ENCODE results near the gene AHCYL1. TPM values are rescaled to one million over a fixed set of nuclear protein-coding genes. Genes with fewer than 3 reads are reported as not detected.
A peak's percentile ranks its signal among the peaks of the same experiment; 100 is the strongest.
"Not testable (repeated sequence)": the region's sequence is repeated elsewhere in the genome, so short reads cannot be mapped to it uniquely, and the experiment has no call there.

The AHCYL1 gene
- total RNA-seq, 2 experiments from 2014 or later, result 55.0 to 64.5 TPM

DNA sequence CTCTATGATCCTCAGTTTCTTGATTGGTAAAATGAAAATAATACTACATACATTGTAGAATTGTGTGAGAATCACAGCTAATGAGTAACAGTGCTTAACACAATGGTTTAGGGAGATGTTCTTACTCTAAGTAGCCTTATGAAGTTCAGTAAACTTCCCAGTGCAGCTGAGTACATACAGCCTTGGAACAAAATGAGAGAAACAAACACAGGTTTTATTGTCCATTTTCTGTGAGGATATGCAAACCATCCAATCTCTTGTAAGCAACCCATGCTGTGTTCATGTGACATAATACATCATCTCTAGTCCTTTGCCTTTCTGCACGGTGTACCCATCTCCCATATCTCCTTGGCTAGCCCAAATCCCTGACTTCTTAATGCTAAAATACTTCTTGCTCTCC, 35.2 kb downstream of the AHCYL1 start:
- no peaks in the 10 kb centered on the region for H3K9me3 Mint-ChIP-seq (ENCODE audit: insufficient read depth)
- no peak for DNase-seq
- no peaks in the 10 kb centered on the region for H3K27me3 Mint-ChIP-seq (ENCODE audit: low read depth)
- ATAC-seq, result no peak
- no peak overlapping the region for H3K27ac Mint-ChIP-seq
- CTCF ChIA-PET, result interaction anchor here (0.7 to 5.5 kb wide), 9 partner anchors 8 to 378 kb away, joined by 3 to 49 read pairs (median 4); partner anchors contain the start of gene AHCYL1
- no peak overlapping the region for H3K4me3 Mint-ChIP-seq
- peaks cover 63% of the 10 kb centered on the region for H3K36me3 Mint-ChIP-seq (ENCODE audit: low read depth)
- no peaks in the 10 kb centered on the region for H3K4me1 Mint-ChIP-seq (ENCODE audit: low read depth)
- POLR2A ChIA-PET, result no interaction called here

DNA sequence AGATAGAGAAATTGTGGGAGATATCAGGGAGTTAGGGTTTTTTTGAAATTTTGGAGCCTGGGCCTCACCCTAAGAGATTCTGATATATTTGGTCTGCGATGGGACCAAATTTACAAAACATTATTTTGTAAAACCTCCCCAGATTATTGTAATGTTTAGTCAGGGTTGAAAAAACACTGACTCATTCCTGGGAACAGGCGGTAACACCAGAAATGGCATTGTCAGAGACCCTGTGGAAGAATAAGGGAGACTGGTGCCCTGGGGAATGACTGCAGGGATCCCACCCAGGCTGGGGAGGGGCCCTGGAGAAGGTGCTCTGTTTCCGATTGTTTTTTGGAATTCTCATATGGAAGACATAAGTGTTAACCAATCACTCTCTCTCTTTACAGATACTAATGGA, 36.7 kb downstream of the AHCYL1 start:
- POLR2A ChIA-PET, result no interaction called here
- no peak overlapping the region for H3K27ac Mint-ChIP-seq
- H3K27me3 Mint-ChIP-seq (ENCODE audit: low read depth), result no peaks in the 10 kb centered on the region
- CTCF ChIA-PET, result interaction anchor here (1.3 to 5.5 kb wide), 3 partner anchors 9 to 245 kb away, joined by 3 to 49 read pairs (median 12); no protein-coding TSS in a partner anchor
- H3K36me3 Mint-ChIP-seq (ENCODE audit: low read depth), result peaks cover 57% of the 10 kb centered on the region
- DNase-seq (no peak), ATAC-seq (no peak)
- H3K9me3 Mint-ChIP-seq (ENCODE audit: insufficient read depth), result no peaks in the 10 kb centered on the region
- H3K4me1 Mint-ChIP-seq (ENCODE audit: low read depth), result no peaks in the 10 kb centered on the region
- H3K4me3 Mint-ChIP-seq, result no peak overlapping the region

DNA sequence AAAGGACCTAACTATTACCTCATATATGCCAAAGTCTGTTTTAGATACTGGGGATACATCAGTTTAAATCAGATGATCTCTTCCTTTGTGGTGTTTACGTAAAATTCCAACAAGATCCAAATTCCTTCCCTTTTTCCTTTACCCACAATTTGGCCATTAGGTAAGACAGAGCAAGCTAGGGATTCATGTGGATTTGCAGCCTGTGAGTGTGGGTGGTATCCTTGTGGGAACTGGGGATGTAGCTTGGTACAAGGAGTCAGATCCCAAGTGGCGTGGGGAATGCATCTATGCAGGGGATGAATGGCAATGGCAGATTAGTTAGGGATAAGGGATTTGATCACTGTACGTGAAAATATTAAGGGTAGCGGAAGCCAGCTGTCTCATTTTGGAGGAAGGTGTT, 40.0 kb downstream of the AHCYL1 start:
- no peaks in the 10 kb centered on the region for H3K27me3 Mint-ChIP-seq (ENCODE audit: low read depth)
- H3K4me3 Mint-ChIP-seq, result no peak overlapping the region
- H3K4me1 Mint-ChIP-seq (ENCODE audit: low read depth), result no peaks in the 10 kb centered on the region
- H3K36me3 Mint-ChIP-seq (ENCODE audit: low read depth), result peaks cover 27% of the 10 kb centered on the region
- no peaks in the 10 kb centered on the region for H3K9me3 Mint-ChIP-seq (ENCODE audit: insufficient read depth)
- ATAC-seq, result no peak
- DNase-seq, result no peak
- ChIA-PET POLR2A (no interaction called here), CTCF (interaction anchor here (1.4 to 2.5 kb wide), 2 partner anchors 10 to 14 kb away, joined by 5 to 8 read pairs; partner anchors contain the start of gene STRIP1)
- no peak overlapping the region for H3K27ac Mint-ChIP-seq

DNA sequence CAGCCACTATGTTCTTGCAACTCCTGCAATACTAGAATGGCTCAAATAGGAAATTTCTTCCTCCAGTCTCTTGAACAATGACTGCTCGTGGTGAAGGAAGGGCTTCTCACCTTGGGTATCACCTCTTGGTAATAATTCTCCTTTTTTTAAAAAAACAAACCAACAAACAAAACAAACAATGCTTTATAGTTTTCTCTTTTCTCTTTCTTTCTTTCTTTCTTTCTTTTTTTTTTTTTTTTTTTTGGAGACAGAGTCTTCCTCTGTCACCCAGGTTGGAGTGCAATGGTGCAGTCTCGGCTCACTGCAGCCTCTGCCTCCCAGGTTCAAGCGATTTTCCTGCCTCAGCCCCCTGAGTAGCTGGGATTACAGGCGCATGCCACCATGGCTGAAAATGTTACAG, 46.1 kb downstream of the AHCYL1 start:
- ATAC-seq; H3K9me3 Mint-ChIP-seq (ENCODE audit: insufficient read depth); H3K27me3 Mint-ChIP-seq (ENCODE audit: low read depth); DNase-seq; H3K36me3 Mint-ChIP-seq (ENCODE audit: low read depth): not testable (repeated sequence)
- H3K4me3 Mint-ChIP-seq, result peak overlapping the region; percentile 71
- POLR2A ChIA-PET, result interaction anchor here (1.0 kb wide), 1 partner anchor 641 kb away, joined by 3 read pairs; no protein-coding TSS in a partner anchor
- CTCF ChIA-PET, result interaction anchor here (0.6 to 5.3 kb wide), 28 partner anchors 8 to 465 kb away, joined by 3 to 49 read pairs (median 5); partner anchors contain the start of genes AHCYL1 and RBM15
- peak overlapping the region; percentile 92 for H3K27ac Mint-ChIP-seq
- H3K4me1 Mint-ChIP-seq (ENCODE audit: low read depth), result peaks cover 44% of the 10 kb centered on the region

DNA sequence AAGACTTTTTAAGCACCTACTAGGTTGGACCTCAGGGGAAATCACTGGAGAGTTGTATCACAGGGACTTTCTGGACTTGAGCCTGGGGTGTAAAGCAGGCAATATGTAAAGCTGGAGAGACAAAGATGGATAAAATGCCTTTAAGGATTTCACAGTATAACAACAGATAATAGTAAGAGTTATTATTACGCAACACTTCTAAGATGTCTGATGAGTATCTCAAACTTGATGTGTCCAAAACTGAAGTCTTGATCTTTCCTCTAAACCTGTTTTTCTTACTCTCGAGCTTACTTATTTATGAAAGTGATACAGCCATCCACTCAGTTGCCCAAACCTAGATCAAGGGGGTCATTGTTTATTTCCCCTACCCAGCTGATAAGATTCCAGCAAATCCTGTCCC, 47.8 kb downstream of the AHCYL1 start:
- no peaks in the 10 kb centered on the region for H3K27me3 Mint-ChIP-seq (ENCODE audit: low read depth)
- H3K4me3 Mint-ChIP-seq, result no peak overlapping the region
- H3K27ac Mint-ChIP-seq, result peak overlapping the region; percentile 4
- CTCF ChIA-PET, result interaction anchor here (0.8 to 5.3 kb wide), 5 partner anchors 13 to 255 kb away, joined by 3 to 39 read pairs (median 3); partner anchors contain the start of gene AHCYL1
- peaks cover 3% of the 10 kb centered on the region for H3K36me3 Mint-ChIP-seq (ENCODE audit: low read depth)
- DNase-seq (no peak), ATAC-seq (no peak)
- POLR2A ChIA-PET, result no interaction called here
- H3K9me3 Mint-ChIP-seq (ENCODE audit: insufficient read depth), result no peaks in the 10 kb centered on the region
- H3K4me1 Mint-ChIP-seq (ENCODE audit: low read depth), result peaks cover 57% of the 10 kb centered on the region

DNA sequence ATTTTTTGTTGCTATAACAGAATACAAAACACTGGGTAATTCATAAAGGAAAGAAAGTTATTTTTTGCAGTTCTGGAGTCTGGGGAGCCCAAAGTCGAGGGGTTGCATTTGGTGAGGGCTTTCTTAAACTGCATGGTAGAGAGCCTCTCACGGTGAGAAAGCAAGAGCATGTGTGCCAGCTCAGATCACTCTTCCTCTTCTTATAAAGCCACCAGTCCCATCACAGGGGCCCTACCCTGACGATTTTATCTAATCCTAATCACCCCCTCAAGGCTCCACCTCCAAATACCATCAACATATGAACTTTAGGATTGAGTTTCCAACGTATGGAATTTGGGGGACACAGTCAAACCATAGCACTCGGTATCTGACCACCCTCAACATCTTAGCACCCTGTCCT, 48.9 kb downstream of the AHCYL1 start:
- ATAC-seq, result no peak
- H3K36me3 Mint-ChIP-seq (ENCODE audit: low read depth), result peaks cover 5% of the 10 kb centered on the region
- H3K9me3 Mint-ChIP-seq (ENCODE audit: insufficient read depth), result no peaks in the 10 kb centered on the region
- CTCF ChIA-PET, result interaction anchor here (5.3 kb wide), 1 partner anchor 48 kb away, joined by 39 read pairs; the partner anchor contains the start of gene AHCYL1
- H3K27me3 Mint-ChIP-seq (ENCODE audit: low read depth), result no peaks in the 10 kb centered on the region
- peaks cover 57% of the 10 kb centered on the region for H3K4me1 Mint-ChIP-seq (ENCODE audit: low read depth)
- peak overlapping the region; percentile 82 for H3K4me3 Mint-ChIP-seq
- no peak for DNase-seq
- POLR2A ChIA-PET, result no interaction called here
- peak overlapping the region; percentile 86 for H3K27ac Mint-ChIP-seq

DNA sequence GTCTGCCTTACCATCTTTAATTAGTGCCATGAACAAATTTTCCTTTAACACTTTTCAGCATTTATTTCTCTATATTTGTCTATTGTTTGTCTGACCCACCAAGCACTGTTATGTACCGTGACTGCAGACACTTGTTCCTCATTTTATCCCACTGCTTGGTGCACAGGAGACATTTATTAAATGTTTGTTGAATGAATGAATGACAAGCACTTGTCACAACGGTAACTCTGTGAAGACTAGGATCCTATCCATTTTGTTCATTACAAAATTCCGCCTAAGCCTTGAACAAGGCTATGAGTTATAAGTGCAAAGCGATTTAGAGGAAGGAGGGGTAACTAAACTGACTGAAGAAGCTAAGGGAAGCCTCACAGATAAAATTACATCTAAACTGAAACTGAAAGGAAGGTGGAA, 49.5 kb downstream of the AHCYL1 start:
- ATAC-seq (no peak), DNase-seq (no peak)
- H3K4me3 Mint-ChIP-seq, result peak overlapping the region; percentile 82
- H3K27ac Mint-ChIP-seq, result peak overlapping the region; percentile 86
- H3K27me3 Mint-ChIP-seq (ENCODE audit: low read depth), result no peaks in the 10 kb centered on the region
- CTCF ChIA-PET, result interaction anchor here (0.9 to 5.9 kb wide), 17 partner anchors 9 to 540 kb away, joined by 3 to 41 read pairs (median 4); partner anchors contain the start of genes CYB561D1 and RBM15
- POLR2A ChIA-PET, result interaction anchor here (0.8 to 2.2 kb wide), 10 partner anchors 16 to 934 kb away, joined by 3 to 11 read pairs (median 4); partner anchors contain the start of genes AHCYL1, GNAI3 and RBM15
- no peaks in the 10 kb centered on the region for H3K9me3 Mint-ChIP-seq (ENCODE audit: insufficient read depth)
- peaks cover 11% of the 10 kb centered on the region for H3K36me3 Mint-ChIP-seq (ENCODE audit: low read depth)
- H3K4me1 Mint-ChIP-seq (ENCODE audit: low read depth), result peaks cover 57% of the 10 kb centered on the region

DNA sequence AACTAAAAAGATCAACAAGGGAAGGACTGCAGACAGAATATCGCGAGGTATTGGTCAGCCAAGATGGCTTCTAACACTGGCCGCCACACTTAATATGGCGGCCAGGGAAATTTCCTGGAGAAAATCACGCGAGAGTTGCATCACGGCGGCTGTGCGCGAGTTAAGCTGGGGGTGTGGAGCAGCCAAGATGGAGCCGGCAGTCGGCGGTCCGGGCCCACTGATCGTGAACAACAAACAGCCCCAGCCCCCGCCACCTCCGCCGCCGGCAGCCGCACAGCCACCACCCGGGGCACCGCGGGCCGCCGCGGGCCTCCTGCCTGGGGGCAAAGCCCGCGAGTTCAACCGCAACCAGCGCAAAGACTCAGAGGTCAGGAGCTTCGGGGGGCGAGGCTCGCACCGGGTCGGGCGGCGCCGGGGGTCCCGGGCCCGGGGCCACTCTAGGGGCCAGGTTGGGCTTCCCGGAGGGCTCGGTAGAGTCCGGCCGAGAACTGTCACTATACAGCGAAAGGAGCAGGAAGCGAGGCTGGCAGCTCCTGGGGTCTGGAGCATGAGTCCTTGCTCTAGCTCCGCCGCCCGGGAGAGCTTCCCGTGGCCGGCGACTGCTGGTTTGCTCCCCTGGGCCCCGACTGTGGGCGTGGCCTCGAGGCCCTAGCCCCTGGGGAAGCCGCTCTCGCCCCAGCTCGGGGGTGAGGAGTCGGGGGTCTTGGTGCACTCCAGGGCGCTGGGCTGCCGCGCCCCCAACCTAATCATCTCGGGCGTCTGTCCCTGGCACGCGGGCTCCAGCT, 50.1 kb downstream of the AHCYL1 start, which contains the start of gene STRIP1:
TSS of gene STRIP1 (plus strand) at position 174 of the 785 bp plus-strand sequence. CDS start at position 188, 14 bp downstream.
- H3K9me3 Mint-ChIP-seq (ENCODE audit: insufficient read depth), result no peaks in the 10 kb centered on the region
- H3K4me1 Mint-ChIP-seq (ENCODE audit: low read depth), result peaks cover 57% of the 10 kb centered on the region
- H3K27ac Mint-ChIP-seq, result peak within 1 kb of the TSS; percentile 86
- ChIA-PET POLR2A (interaction anchor here (0.6 to 2.2 kb wide), 13 partner anchors 10 to 935 kb away, joined by 3 to 11 read pairs (median 3); partner anchors contain the start of genes AHCYL1, CD53, GNAI3 and RBM15), CTCF (interaction anchor here (0.8 to 5.9 kb wide), 21 partner anchors 9 to 541 kb away, joined by 3 to 41 read pairs (median 4); partner anchors contain the start of genes AHCYL1, CYB561D1 and RBM15)
- peak; percentile 92 for ATAC-seq
- no peaks in the 10 kb centered on the region for H3K27me3 Mint-ChIP-seq (ENCODE audit: low read depth)
- peaks cover 17% of the 10 kb centered on the region for H3K36me3 Mint-ChIP-seq (ENCODE audit: low read depth)
- H3K4me3 Mint-ChIP-seq, result peak within 1 kb of the TSS; percentile 82
- DNase-seq, result peak; percentile 96

DNA sequence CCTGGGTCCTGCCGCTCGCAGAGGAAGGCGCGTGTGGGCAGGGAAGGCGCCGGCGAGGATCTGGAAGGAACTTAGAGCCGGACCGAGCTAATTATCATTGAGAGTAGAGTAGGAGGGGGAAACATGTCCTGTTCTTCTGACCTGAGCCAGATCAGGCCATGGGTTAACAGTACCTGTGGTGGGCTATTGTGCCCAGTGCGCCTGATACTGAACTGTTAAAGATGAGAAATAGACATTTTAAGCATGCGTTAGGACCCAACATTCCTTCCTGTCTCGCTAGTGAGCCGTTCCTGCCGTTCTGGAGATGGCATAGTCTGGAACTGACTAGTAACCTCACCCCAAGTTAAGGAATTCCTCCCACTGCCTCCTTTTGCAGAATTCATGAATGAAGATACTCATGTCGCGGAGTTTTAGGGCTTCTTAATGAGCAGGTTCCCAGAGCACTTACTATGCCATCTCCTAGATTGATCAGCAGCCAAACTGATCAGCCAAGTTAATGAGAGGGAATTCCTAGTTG, 50.7 kb downstream of the AHCYL1 start:
- ATAC-seq (no peak), DNase-seq (no peak)
- peak overlapping the region; percentile 66 for H3K27ac Mint-ChIP-seq
- peaks cover 56% of the 10 kb centered on the region for H3K4me1 Mint-ChIP-seq (ENCODE audit: low read depth)
- peaks cover 21% of the 10 kb centered on the region for H3K36me3 Mint-ChIP-seq (ENCODE audit: low read depth)
- peak overlapping the region; percentile 82 for H3K4me3 Mint-ChIP-seq
- H3K27me3 Mint-ChIP-seq (ENCODE audit: low read depth), result no peaks in the 10 kb centered on the region
- no peaks in the 10 kb centered on the region for H3K9me3 Mint-ChIP-seq (ENCODE audit: insufficient read depth)
- POLR2A ChIA-PET, result interaction anchor here (0.8 to 2.2 kb wide), 8 partner anchors 10 to 397 kb away, joined by 3 to 11 read pairs (median 3); partner anchors contain the start of genes AHCYL1 and RBM15
- CTCF ChIA-PET, result interaction anchor here (0.8 to 5.9 kb wide), 15 partner anchors 13 to 541 kb away, joined by 3 to 41 read pairs (median 4); partner anchors contain the start of genes AHCYL1 and CYB561D1

DNA sequence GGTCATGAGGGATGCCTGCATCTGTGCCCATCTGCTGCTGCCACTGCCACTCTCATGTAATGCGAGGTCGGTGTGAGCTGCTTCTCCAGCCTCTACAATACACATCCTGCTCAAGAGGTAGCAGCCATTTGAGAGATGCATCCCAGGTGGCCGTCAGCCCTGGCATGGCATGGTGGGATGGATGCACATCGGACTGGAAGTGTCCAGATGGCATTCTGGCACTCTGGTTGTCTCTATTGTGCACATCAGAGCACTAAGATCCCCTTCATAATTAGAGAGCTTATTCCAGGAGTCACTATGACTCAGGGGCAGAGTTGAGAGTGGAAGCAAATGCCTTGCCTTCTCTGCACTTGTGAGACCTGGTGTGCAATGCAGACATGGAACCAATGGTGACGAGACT, 53.7 kb downstream of the AHCYL1 start:
- Mint-ChIP-seq H3K4me3 (no peak overlapping the region), H3K27ac (no peak overlapping the region), H3K36me3 (ENCODE audit: low read depth) (peaks cover 37% of the 10 kb centered on the region), H3K9me3 (ENCODE audit: insufficient read depth) (no peaks in the 10 kb centered on the region), H3K27me3 (ENCODE audit: low read depth) (no peaks in the 10 kb centered on the region), H3K4me1 (ENCODE audit: low read depth) (peaks cover 30% of the 10 kb centered on the region)
- ATAC-seq (no peak), DNase-seq (no peak)
- POLR2A ChIA-PET, result no interaction called here
- CTCF ChIA-PET, result interaction anchor here (0.9 to 5.9 kb wide), 4 partner anchors 8 to 54 kb away, joined by 3 to 41 read pairs (median 24); partner anchors contain the start of gene AHCYL1

DNA sequence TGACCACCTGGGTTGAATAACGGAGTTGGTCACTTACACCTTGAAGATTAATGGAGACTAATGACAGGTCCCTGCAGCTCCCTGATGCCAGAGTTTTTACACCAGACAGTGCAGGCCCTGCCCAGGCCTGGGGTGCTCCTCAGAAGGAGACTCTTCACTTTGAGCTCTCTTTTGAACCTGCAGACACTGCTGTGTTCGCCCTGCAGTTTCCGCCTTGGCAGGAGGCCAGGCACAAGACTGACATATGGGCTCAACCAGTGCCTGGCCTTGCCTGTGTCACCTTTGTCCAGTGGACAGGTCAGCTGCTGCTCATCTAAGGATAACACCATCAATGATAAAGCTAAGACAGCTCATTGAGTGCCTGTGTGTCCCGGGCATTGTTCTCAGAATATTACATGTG, 55.1 kb downstream of the AHCYL1 start:
- ChIA-PET CTCF (interaction anchor here (1.3 to 5.9 kb wide), 3 partner anchors 10 to 20 kb away, joined by 5 to 41 read pairs (median 8); no protein-coding TSS in a partner anchor), POLR2A (interaction anchor here (0.6 kb wide), 1 partner anchor 54 kb away, joined by 3 read pairs; no protein-coding TSS in a partner anchor)
- Mint-ChIP-seq H3K4me1 (ENCODE audit: low read depth) (peaks cover 20% of the 10 kb centered on the region), H3K9me3 (ENCODE audit: insufficient read depth) (no peaks in the 10 kb centered on the region), H3K27ac (no peak overlapping the region), H3K4me3 (no peak overlapping the region), H3K27me3 (ENCODE audit: low read depth) (no peaks in the 10 kb centered on the region), H3K36me3 (ENCODE audit: low read depth) (peaks cover 44% of the 10 kb centered on the region)
- no peak for ATAC-seq
- no peak for DNase-seq

All from activated CD8-positive, alpha-beta T cell treated with anti-CD3 and anti-CD28 coated beads, Interleukin-2, amount 10 ng/mL, durations not matched to agents 7 days and 5 days (primary cell).